Loucy (cell line): ENCODE measurements around the gene DUSP22.

Source experiments
- H2AFZ ChIP-seq: fragments of 200-600 bp; sonication (generic); 2 replicates; pipeline ENCODE4 v1.6.0; 2016; ENCODE audit warnings: antibody characterized with exemption, mild to moderate bottlenecking, low read length, moderate library complexity
- H3F3A ChIP-seq: fragments of 200-600 bp; 2 replicates; pipeline ENCODE4 v1.6.0; 2016; ENCODE audit warnings: antibody characterized with exemption, low read depth, mild to moderate bottlenecking
- H3K27me3 ChIP-seq: fragments of 200-600 bp; sonication (generic); 2 replicates; pipeline ENCODE4 v1.6.1; 2014; ENCODE audit warnings: low read length, mild to moderate bottlenecking; ENCODE audit not compliant: insufficient read depth, poor library complexity, severe bottlenecking
- H3K36me3 ChIP-seq: fragments of 200-600 bp; sonication (generic); 2 replicates; pipeline ENCODE4 v1.6.1; 2016; ENCODE audit warnings: low read length; ENCODE audit not compliant: insufficient read depth
- H3K4me1 ChIP-seq: fragments of 200-600 bp; sonication (generic); 2 replicates; pipeline ENCODE4 v1.5.1; 2014; ENCODE audit warnings: low read length, mild to moderate bottlenecking; ENCODE audit not compliant: insufficient read depth, poor library complexity, severe bottlenecking
- H3K4me2 ChIP-seq: fragments of 200-600 bp; sonication (generic); 2 replicates; pipeline ENCODE4 v1.6.0; 2014; ENCODE audit warnings: antibody characterized with exemption, low read length, low read depth, mild to moderate bottlenecking; ENCODE audit not compliant: poor library complexity, severe bottlenecking
- H3K4me3 ChIP-seq: fragments of 200-600 bp; sonication (generic); 2 replicates; pipeline ENCODE4 v1.5.1; 2014; ENCODE audit warnings: low read length, mild to moderate bottlenecking, mixed read lengths; ENCODE audit not compliant: poor library complexity, severe bottlenecking
- H3K79me2 ChIP-seq: fragments of 200-600 bp; sonication (generic); 2 replicates; pipeline ENCODE4 v1.6.1; 2014; ENCODE audit warnings: low read length; ENCODE audit not compliant: insufficient read depth
- H3K9ac ChIP-seq: fragments of 200-600 bp; sonication (generic); 2 replicates; pipeline ENCODE4 v1.6.0; 2014; ENCODE audit warnings: mild to moderate bottlenecking, low read depth, low read length, moderate library complexity; ENCODE audit not compliant: poor library complexity, severe bottlenecking
- H3K9me2 ChIP-seq: fragments of 200-600 bp; sonication (generic); replicated peaks from 2 replicates; pipeline ENCODE4 v1.6.1; 2016; ENCODE audit warnings: low read depth, low read length, mixed read lengths
- H3K9me3 ChIP-seq: fragments of 200-600 bp; sonication (generic); 2 replicates; pipeline ENCODE4 v1.6.1; 2014; ENCODE audit warnings: mild to moderate bottlenecking, antibody characterized with exemption, low read length, low read depth; ENCODE audit not compliant: insufficient read depth
- H4K20me1 ChIP-seq: fragments of 200-600 bp; sonication (generic); 2 replicates; pipeline ENCODE4 v1.6.0; 2014; ENCODE audit warnings: antibody characterized with exemption, low read length, mild to moderate bottlenecking; ENCODE audit not compliant: insufficient read depth, poor library complexity, severe bottlenecking
- CTCF ChIP-seq: fragments of 200-600 bp; sonication (generic); conservative IDR thresholded peaks from 2 replicates; pipeline ENCODE4 v1.5.1; 2014; ENCODE audit warnings: mild to moderate bottlenecking, antibody characterized with exemption, low read length
- EZH2phosphoT487 ChIP-seq: fragments of 200-600 bp; IDR thresholded peaks from 2 replicates; pipeline ENCODE4 v1.6.1; 2018; ENCODE audit warnings: antibody characterized with exemption, mild to moderate bottlenecking, moderate library complexity, borderline replicate concordance

DUSP22 gene

GRCh38 chr6:310671-311070 lies 18.4 kb downstream of the DUSP22 start:
- H3K36me3 ChIP-seq = no peaks in the 10 kb centered on the region
- no peak overlapping the region for H3K4me3 ChIP-seq
- TF ChIP-seq EZH2phosphoT487 = no peak
- TF ChIP-seq CTCF = no peak
- no peaks in the 10 kb centered on the region for H3K79me2 ChIP-seq
- H3K9me3 ChIP-seq = no peaks in the 10 kb centered on the region
- no peaks in the 10 kb centered on the region for H4K20me1 ChIP-seq
- H3K9ac ChIP-seq = no peak overlapping the region
- H3K4me2 ChIP-seq = no peak overlapping the region
- H3K9me2 ChIP-seq = no peaks in the 10 kb centered on the region
- peaks cover 35% of the 10 kb centered on the region for H3K4me1 ChIP-seq
- H3F3A ChIP-seq = no peaks in the 10 kb centered on the region
- no peaks in the 10 kb centered on the region for H3K27me3 ChIP-seq
- no peak overlapping the region for H2AFZ ChIP-seq

DNA sequence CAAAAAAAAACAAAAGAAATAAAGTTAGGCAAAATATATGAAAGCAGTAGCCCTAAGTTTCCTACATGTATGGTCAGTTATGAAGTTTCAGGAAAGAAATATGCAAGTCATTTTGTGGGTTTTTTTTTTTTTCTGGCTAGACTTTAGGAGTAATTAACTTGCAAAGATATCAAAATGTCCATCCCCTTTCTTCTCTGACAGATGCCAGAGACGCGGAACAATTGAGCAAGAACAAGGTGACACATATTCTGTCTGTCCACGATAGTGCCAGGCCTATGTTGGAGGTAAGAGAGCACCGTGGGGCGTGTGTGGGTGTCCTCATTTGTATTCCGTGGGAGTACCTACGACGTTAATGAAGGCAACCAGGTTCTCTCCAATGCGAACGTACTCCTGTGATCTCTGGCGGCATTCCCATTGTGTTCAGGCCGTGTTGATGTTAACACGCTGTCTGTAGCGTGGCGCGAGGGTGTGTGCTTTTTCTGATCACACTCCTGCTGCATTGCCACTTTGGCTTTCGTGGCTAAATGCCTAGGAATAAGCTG lies 19.5 kb downstream of the DUSP22 start:
- Histone ChIP-seq H3K79me2 (no peaks in the 10 kb centered on the region), H3K4me1 (peaks cover 26% of the 10 kb centered on the region)

DNA sequence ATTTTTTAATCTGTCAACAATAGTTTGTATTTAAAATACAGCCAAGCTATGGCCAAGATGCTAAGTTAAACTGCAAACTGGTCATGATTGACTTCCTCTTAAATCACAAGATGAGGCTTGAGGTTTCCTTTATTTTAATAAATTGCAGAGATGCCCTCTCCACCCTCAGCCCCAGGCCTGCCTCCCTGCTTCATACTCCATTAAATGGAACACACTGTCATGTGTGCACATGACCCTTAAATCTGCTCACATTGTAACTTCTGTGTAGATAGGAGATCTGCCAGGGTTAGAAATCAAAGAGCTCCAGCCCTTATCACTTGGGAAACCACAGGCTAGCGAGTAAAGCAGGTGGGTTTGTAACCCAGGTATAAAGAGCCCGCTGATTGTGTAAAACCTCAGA lies 20.8 kb downstream of the DUSP22 start:
- no peak for TF ChIP-seq CTCF
- TF ChIP-seq EZH2phosphoT487 = no peak
- Histone ChIP-seq H3K4me1 (peaks cover 33% of the 10 kb centered on the region), H3K9ac (no peak overlapping the region), H3K27me3 (no peaks in the 10 kb centered on the region), H3F3A (no peaks in the 10 kb centered on the region), H3K9me2 (no peaks in the 10 kb centered on the region), H3K4me3 (peak overlapping the region; percentile 15), H2AFZ (no peak overlapping the region), H3K36me3 (peaks cover 3% of the 10 kb centered on the region; the same call in 1 of the 2 replicates), H3K9me3 (no peaks in the 10 kb centered on the region), H4K20me1 (no peaks in the 10 kb centered on the region), H3K4me2 (peak overlapping the region; percentile 42), H3K79me2 (no peaks in the 10 kb centered on the region; the same call in 1 of the 2 replicates)

More for the DNA sequence above, 19.5 kb downstream of the DUSP22 start:
- Histone ChIP-seq H3K4me2 (no peak overlapping the region), H4K20me1 (no peaks in the 10 kb centered on the region), H3K36me3 (peaks cover 3% of the 10 kb centered on the region; the same call in 1 of the 2 replicates), H2AFZ (no peak overlapping the region), H3K9me3 (no peaks in the 10 kb centered on the region), H3F3A (no peaks in the 10 kb centered on the region), H3K9ac (no peak overlapping the region), H3K9me2 (no peaks in the 10 kb centered on the region), H3K4me3 (no peak overlapping the region), H3K27me3 (no peaks in the 10 kb centered on the region)
- TF ChIP-seq EZH2phosphoT487 = no peak
- no peak for TF ChIP-seq CTCF
